HEK293 (cell line): Measurements from ENCODE around the gene RACK1.

Source experiments
- CTCF ChIA-PET: fragments of 350-600 bp; formaldehyde crosslinking; extraction: SDS; loops from one replicate; lab custom pipeline; 2021; ENCODE audit warnings: antibody characterized with exemption; lab: Yijun Ruan, JAX
- POLR2A ChIA-PET: fragments of 300-600 bp; formaldehyde crosslinking; extraction: SDS; loops from one replicate; lab custom pipeline; 2020; ENCODE audit warnings: antibody characterized with exemption, inconsistent platforms; lab: Yijun Ruan, JAX
- H3K27ac ChIP-seq: fragments of 200-500 bp; sonication (Bioruptor generic); 2 replicates; pipeline ENCODE4 v1.5.1; 2014; ENCODE audit warnings: low read depth, low read length, control low read depth, inconsistent platforms; ENCODE audit errors: extremely low read depth
- H3K36me3 ChIP-seq, 2 experiments: fragments of 200-500 bp in 1 of 2; sonication (Bioruptor generic) in 1 of 2; 1 replicate in 1 of 2; 2 replicates in 1 of 2; pipeline ENCODE4 v1.5.1; 2014 to 2017; ENCODE audit warnings: inconsistent platforms in 2 of 2, low read length in 2 of 2; ENCODE audit not compliant: control insufficient read depth in 2 of 2, insufficient read depth in 1 of 2
- H3K4me1 ChIP-seq: fragments of 200-500 bp; sonication (Bioruptor generic); 2 replicates; pipeline ENCODE4 v1.5.1; 2014; ENCODE audit warnings: mild to moderate bottlenecking, low read length, inconsistent platforms; ENCODE audit not compliant: control insufficient read depth, insufficient read depth
- H3K4me3 ChIP-seq: 2 replicates; pipeline ENCODE4 v1.5.1; 2011; ENCODE audit warnings: low read depth, mild to moderate bottlenecking, control low read depth, low read length, moderate library complexity
- H3K9me3 ChIP-seq: fragments of 200-500 bp; sonication (Bioruptor generic); 2 replicates; pipeline ENCODE4 v1.5.1; 2014; ENCODE audit warnings: low read depth, low read length, inconsistent platforms; ENCODE audit not compliant: control insufficient read depth, insufficient read depth
- BCL11A ChIP-seq: fragments of 450-650 bp; formaldehyde crosslinking; IDR thresholded peaks from 2 replicates; pipeline ENCODE4 v1.5.1; 2016; ENCODE audit warnings: low read depth, missing biosample characterization, missing genetic modification characterization
- GLIS1 ChIP-seq: fragments of 450-650 bp; formaldehyde crosslinking; IDR thresholded peaks from 2 replicates; pipeline ENCODE4 v1.5.1; 2016; ENCODE audit warnings: missing biosample characterization, missing genetic modification characterization
- HIC1 ChIP-seq: fragments of 450-650 bp; formaldehyde crosslinking; IDR thresholded peaks from 2 replicates; pipeline ENCODE4 v1.5.1; 2016; ENCODE audit warnings: missing biosample characterization, missing genetic modification characterization
- KLF16 ChIP-seq: fragments of 450-650 bp; formaldehyde crosslinking; IDR thresholded peaks from 2 replicates; pipeline ENCODE4 v1.5.1; 2017; ENCODE audit warnings: missing biosample characterization, missing genetic modification characterization
- PATZ1 ChIP-seq: fragments of 450-650 bp; formaldehyde crosslinking; IDR thresholded peaks from 2 replicates; pipeline ENCODE4 v1.5.1; 2016; ENCODE audit warnings: missing biosample characterization, missing genetic modification characterization
- SALL2 ChIP-seq: fragments of 450-650 bp; formaldehyde crosslinking; IDR thresholded peaks from 2 replicates; pipeline ENCODE4 v1.5.0; 2017; ENCODE audit warnings: missing biosample characterization, mild to moderate bottlenecking, missing genetic modification characterization, borderline replicate concordance
- SCRT1 ChIP-seq: fragments of 450-650 bp; formaldehyde crosslinking; IDR thresholded peaks from 2 replicates; pipeline ENCODE4 v1.5.1; 2016; ENCODE audit warnings: missing biosample characterization, missing genetic modification characterization, borderline replicate concordance
- SP2 ChIP-seq: fragments of 450-650 bp; formaldehyde crosslinking; IDR thresholded peaks from 2 replicates; pipeline ENCODE4 v1.5.1; 2016; ENCODE audit warnings: missing biosample characterization, missing genetic modification characterization
- YY1 ChIP-seq: fragments of 450-650 bp; formaldehyde crosslinking; IDR thresholded peaks from 2 replicates; pipeline ENCODE4 v1.5.1; 2018; ENCODE audit warnings: missing biosample characterization, missing genetic modification characterization
- ZBTB48 ChIP-seq: fragments of 450-650 bp; formaldehyde crosslinking; IDR thresholded peaks from 2 replicates; pipeline ENCODE4 v1.5.1; 2016; ENCODE audit warnings: missing biosample characterization, missing genetic modification characterization
- ZIC2 ChIP-seq: fragments of 450-650 bp; formaldehyde crosslinking; IDR thresholded peaks from 2 replicates; pipeline ENCODE4 v1.5.1; 2016; ENCODE audit warnings: missing biosample characterization, missing genetic modification characterization
- ZNF174 ChIP-seq: fragments of 450-650 bp; formaldehyde crosslinking; IDR thresholded peaks from 2 replicates; pipeline ENCODE4 v1.5.0; 2017; ENCODE audit warnings: missing biosample characterization, mild to moderate bottlenecking, missing genetic modification characterization
- ZNF274 ChIP-seq, 2 experiments: fragments of 200-500 bp in 1 of 2; fragments of 450-650 bp in 1 of 2; sonication (Bioruptor generic) in 1 of 2; formaldehyde crosslinking in 1 of 2; IDR thresholded peaks; 2 replicates each; pipeline versions ENCODE4 v1.5.1 to v1.6.1; 2014 to 2016; ENCODE audit warnings: borderline replicate concordance in 1 of 2, inconsistent platforms in 1 of 2, low read length in 1 of 2, missing biosample characterization in 1 of 2, missing genetic modification characterization in 1 of 2
- ZNF302 ChIP-seq: fragments of 450-650 bp; formaldehyde crosslinking; IDR thresholded peaks from 2 replicates; pipeline ENCODE4 v1.5.1; 2016; ENCODE audit warnings: missing biosample characterization, missing genetic modification characterization, low read depth
- ZNF341 ChIP-seq: fragments of 450-650 bp; formaldehyde crosslinking; IDR thresholded peaks from 2 replicates; pipeline ENCODE4; 2016; ENCODE audit warnings: low read depth, missing biosample characterization, missing genetic modification characterization
- ZNF426 ChIP-seq: fragments of 450-650 bp; formaldehyde crosslinking; IDR thresholded peaks from 2 replicates; pipeline ENCODE4 v1.5.1; 2017; ENCODE audit warnings: missing biosample characterization, missing genetic modification characterization, mild to moderate bottlenecking, inconsistent platforms, moderate library complexity
- ZNF48 ChIP-seq: fragments of 450-650 bp; formaldehyde crosslinking; IDR thresholded peaks from 2 replicates; pipeline ENCODE4 v1.5.1; 2016; ENCODE audit warnings: missing biosample characterization, missing genetic modification characterization
- ZNF560 ChIP-seq: fragments of 450-650 bp; formaldehyde crosslinking; IDR thresholded peaks from 2 replicates; pipeline ENCODE4 v1.5.1; 2017; ENCODE audit warnings: missing biosample characterization, missing genetic modification characterization, borderline replicate concordance
- ZNF654 ChIP-seq: fragments of 450-650 bp; formaldehyde crosslinking; IDR thresholded peaks from 2 replicates; pipeline ENCODE4 v1.5.1; 2016; ENCODE audit warnings: low read depth, missing biosample characterization, missing genetic modification characterization
- TF ChIP-seq, protein P1 (sequence below): fragments of 450-650 bp; formaldehyde crosslinking; IDR thresholded peaks from 2 replicates; pipeline ENCODE4 v1.5.1; 2016; ENCODE audit warnings: missing biosample characterization, missing genetic modification characterization
- TF ChIP-seq, protein P2 (sequence below): fragments of 450-650 bp; formaldehyde crosslinking; IDR thresholded peaks from 2 replicates; pipeline ENCODE4 v1.5.1; 2017; ENCODE audit warnings: missing biosample characterization, missing genetic modification characterization
- TF ChIP-seq, protein P3 (sequence below): fragments of 450-650 bp; formaldehyde crosslinking; IDR thresholded peaks from 2 replicates; pipeline ENCODE4 v1.5.1; 2016; ENCODE audit warnings: missing biosample characterization, missing genetic modification characterization

The RACK1 gene

GRCh38 chr5:181248277-181248676, 4.6 kb upstream of the RACK1 start:
- H3K9me3 ChIP-seq: no peaks in the 10 kb centered on the region
- no peaks in the 10 kb centered on the region for H3K4me1 ChIP-seq
- H3K36me3 ChIP-seq: peaks cover 4 to 53% of the 10 kb centered on the region in 2 experiments
- peak overlapping the region; percentile 50; the same call in 1 of the 2 replicates for H3K27ac ChIP-seq
- ChIA-PET CTCF (no interaction called here), POLR2A (interaction anchor here (1.5 to 4.9 kb wide), 2 partner anchors 13 to 25 kb away, joined by 4 to 47 read pairs; partner anchors contain the start of genes TRIM41 and TRIM52)
- peak overlapping the region; percentile 89 for H3K4me3 ChIP-seq
- no peak for TF ChIP-seq SP2
- no peak for TF ChIP-seq ZNF426 (tag by site-specific recombination)
- no peak for TF ChIP-seq ZNF560 (tag by site-specific recombination)
- TF ChIP-seq, protein P1, sequence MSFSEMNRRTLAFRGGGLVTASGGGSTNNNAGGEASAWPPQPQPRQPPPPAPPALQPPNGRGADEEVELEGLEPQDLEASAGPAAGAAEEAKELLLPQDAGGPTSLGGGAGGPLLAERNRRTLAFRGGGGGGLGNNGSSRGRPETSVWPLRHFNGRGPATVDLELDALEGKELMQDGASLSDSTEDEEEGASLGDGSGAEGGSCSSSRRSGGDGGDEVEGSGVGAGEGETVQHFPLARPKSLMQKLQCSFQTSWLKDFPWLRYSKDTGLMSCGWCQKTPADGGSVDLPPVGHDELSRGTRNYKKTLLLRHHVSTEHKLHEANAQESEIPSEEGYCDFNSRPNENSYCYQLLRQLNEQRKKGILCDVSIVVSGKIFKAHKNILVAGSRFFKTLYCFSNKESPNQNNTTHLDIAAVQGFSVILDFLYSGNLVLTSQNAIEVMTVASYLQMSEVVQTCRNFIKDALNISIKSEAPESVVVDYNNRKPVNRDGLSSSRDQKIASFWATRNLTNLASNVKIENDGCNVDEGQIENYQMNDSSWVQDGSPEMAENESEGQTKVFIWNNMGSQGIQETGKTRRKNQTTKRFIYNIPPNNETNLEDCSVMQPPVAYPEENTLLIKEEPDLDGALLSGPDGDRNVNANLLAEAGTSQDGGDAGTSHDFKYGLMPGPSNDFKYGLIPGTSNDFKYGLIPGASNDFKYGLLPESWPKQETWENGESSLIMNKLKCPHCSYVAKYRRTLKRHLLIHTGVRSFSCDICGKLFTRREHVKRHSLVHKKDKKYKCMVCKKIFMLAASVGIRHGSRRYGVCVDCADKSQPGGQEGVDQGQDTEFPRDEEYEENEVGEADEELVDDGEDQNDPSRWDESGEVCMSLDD: no peak
- TF ChIP-seq ZBTB48 (tag by site-specific recombination): peak; percentile 42; the same call in 1 of the 2 replicates
- no peak for TF ChIP-seq ZIC2
- TF ChIP-seq SALL2 (tag by site-specific recombination): no peak
- TF ChIP-seq YY1 (tag by site-specific recombination): no peak
- TF ChIP-seq GLIS1: no peak

DNA sequence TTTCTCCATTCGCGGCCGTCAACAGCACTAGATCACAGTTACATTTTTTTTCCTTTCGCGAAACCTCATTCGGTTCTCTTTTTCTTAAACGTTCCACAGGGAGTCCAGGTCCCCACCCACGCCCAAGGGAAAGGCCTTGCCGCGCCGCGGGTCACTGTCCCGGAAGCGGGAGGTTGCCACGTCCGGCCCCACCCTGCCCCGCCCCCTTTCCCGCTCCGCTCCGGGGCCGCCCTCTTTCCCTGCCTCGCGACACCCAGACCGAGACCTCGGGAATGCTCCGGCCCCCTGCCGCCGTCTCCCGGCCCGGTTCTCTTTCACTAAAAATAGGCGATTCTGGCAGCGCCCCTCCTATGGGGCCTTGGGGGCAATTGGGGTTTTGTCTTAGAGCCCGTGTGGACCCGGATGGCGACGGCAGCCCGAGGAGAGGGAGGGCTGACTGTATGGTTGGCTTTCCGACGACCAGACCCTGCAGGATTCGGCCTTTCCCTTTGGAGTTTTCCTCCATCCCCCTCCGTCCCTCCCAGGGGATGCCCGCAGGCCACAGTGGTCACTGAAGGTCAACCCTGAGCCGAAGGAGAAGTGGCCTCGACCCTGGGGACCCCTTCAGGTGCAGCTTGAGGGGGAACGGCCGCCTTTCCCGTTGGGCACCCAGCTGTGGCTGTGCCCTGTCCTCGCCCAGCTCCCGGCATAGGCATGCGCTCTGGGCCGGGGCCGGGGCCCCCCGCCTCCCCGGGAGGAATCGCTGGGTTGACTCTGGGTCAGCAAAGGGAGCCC, 2.8 kb upstream of the RACK1 start:
- H3K36me3 ChIP-seq: peaks cover 4 to 55% of the 10 kb centered on the region in 2 experiments; a peak in 2 of 3 replicates
- CTCF ChIA-PET: no interaction called here
- H3K27ac ChIP-seq: peak overlapping the region; percentile 94
- H3K4me1 ChIP-seq: no peaks in the 10 kb centered on the region
- H3K4me3 ChIP-seq: peak overlapping the region; percentile 89
- POLR2A ChIA-PET: interaction anchor here (1.2 to 4.9 kb wide), 3 partner anchors 10 to 23 kb away, joined by 3 to 47 read pairs (median 7); partner anchors contain the start of genes TRIM41 and TRIM52
- H3K9me3 ChIP-seq: no peaks in the 10 kb centered on the region
- TF ChIP-seq PATZ1 (peak; percentile 87), ZNF302 (tag by site-specific recombination) (no peak), ZNF654 (no peak), ZNF174 (tag by site-specific recombination) (no peak), KLF16 (tag by site-specific recombination) (peak; percentile 87), ZNF48 (tag by site-specific recombination) (no peak), HIC1 (tag by site-specific recombination) (peak; percentile 74), ZNF274 (IDR thresholded peaks at IDR 0.05; ENCODE audit: low read length) (no peak), ZNF274 (tag by site-specific recombination; IDR thresholded peaks at IDR 0.05; ENCODE audit: borderline replicate concordance) (no peak), BCL11A (tag by site-specific recombination) (peak; percentile 72; the same call in 1 of the 2 replicates), SCRT1 (tag by site-specific recombination) (no peak), ZNF341 (peak; percentile 86)
- TF ChIP-seq, protein P2, sequence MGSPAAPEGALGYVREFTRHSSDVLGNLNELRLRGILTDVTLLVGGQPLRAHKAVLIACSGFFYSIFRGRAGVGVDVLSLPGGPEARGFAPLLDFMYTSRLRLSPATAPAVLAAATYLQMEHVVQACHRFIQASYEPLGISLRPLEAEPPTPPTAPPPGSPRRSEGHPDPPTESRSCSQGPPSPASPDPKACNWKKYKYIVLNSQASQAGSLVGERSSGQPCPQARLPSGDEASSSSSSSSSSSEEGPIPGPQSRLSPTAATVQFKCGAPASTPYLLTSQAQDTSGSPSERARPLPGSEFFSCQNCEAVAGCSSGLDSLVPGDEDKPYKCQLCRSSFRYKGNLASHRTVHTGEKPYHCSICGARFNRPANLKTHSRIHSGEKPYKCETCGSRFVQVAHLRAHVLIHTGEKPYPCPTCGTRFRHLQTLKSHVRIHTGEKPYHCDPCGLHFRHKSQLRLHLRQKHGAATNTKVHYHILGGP (tag by site-specific recombination): no peak
- TF ChIP-seq, protein P3, sequence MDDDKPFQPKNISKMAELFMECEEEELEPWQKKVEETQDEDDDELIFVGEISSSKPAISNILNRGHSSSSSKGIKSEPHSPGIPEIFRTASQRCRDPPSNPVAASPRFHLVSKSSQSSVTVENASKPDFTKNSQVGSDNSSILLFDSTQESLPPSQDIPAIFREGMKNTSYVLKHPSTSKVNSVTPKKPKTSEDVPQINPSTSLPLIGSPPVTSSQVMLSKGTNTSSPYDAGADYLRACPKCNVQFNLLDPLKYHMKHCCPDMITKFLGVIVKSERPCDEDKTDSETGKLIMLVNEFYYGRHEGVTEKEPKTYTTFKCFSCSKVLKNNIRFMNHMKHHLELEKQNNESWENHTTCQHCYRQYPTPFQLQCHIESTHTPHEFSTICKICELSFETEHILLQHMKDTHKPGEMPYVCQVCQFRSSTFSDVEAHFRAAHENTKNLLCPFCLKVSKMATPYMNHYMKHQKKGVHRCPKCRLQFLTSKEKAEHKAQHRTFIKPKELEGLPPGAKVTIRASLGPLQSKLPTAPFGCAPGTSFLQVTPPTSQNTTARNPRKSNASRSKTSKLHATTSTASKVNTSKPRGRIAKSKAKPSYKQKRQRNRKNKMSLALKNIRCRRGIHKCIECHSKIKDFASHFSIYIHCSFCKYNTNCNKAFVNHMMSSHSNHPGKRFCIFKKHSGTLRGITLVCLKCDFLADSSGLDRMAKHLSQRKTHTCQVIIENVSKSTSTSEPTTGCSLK (tag by site-specific recombination): no peak
